Esophagus squamous epithelium (tissue), 5 donors: ENCODE results near the gene LDLRAD4. TPM values are rescaled to one million over a fixed set of nuclear protein-coding genes. Genes with fewer than 3 reads are reported as not detected.

ENCODE experiments used
- DNase-seq: peaks from one replicate; lab custom pipeline; 2025; lab: John Stamatoyannopoulos, UW
- H3K27ac ChIP-seq, 4 donors: fragments of 200-600 bp; sonication (generic); one replicate each; pipeline ENCODE4 v1.5.1; 2016 to 2019; ENCODE audit warnings: mild to moderate bottlenecking in 1 of 4
- H3K27me3 ChIP-seq, 4 donors: fragments of 200-600 bp; sonication (generic); 1 replicate in 3 of 4; 2 replicates in 1 of 4; pipeline versions ENCODE4 v1.5.1 to v1.6.0; 2017 to 2021; ENCODE audit warnings: antibody characterized with exemption in 1 of 4
- H3K36me3 ChIP-seq, 3 donors: fragments of 200-600 bp; sonication (generic); one replicate each; pipeline ENCODE4 v1.5.1; 2016 to 2019
- H3K4me1 ChIP-seq, 3 donors: fragments of 200-600 bp; sonication (generic); one replicate each; pipeline ENCODE4 v1.5.1; 2017 to 2019
- H3K4me3 ChIP-seq, 4 donors: fragments of 200-600 bp; sonication (generic); 1 replicate in 3 of 4; 2 replicates in 1 of 4; pipeline ENCODE4 v1.5.1; 2016 to 2019; ENCODE audit warnings: mild to moderate bottlenecking in 2 of 4, moderate library complexity in 1 of 4
- H3K9me3 ChIP-seq, 3 donors: fragments of 200-600 bp; sonication (generic); one replicate each; pipeline ENCODE4 v1.5.1; 2016 to 2019
- POLR2A ChIP-seq, 4 donors: fragments of 450-650 bp; IDR thresholded peaks; one replicate each; pipeline ENCODE4 v1.6.1; 2017; ENCODE audit warnings: antibody characterized with exemption in 4 of 4, mild to moderate bottlenecking in 4 of 4, moderate library complexity in 3 of 4
- WGBS, 2 donors: methylation state at CpG; one replicate each; pipeline ENCODE4 v1.1.5; 2018; 5-methylcytosine and 5-hydroxymethylcytosine counted together
- intact Hi-C: fragments of 100-400 bp; cut with DNase I; formaldehyde crosslinking; loops from one replicate; pipeline ENCODE4 v1.15.0; 2022
- total RNA-seq, 4 donors: library from RNA; depleted of rRNA; stranded (reverse); fragments of >200 nt; gene quantifications; one replicate each; pipeline ENCODE4 v1.1.0, GENCODE V29; 2016
- TF ChIP-seq, protein P1 (sequence below), 6 experiments: fragments of 450-650 bp in 4 of 6; fragments of 200-600 bp in 2 of 6; sonication (generic) in 2 of 6; IDR thresholded peaks; one replicate each; pipeline ENCODE4 v1.5.1; 2016 to 2019; ENCODE audit warnings: antibody characterized with exemption in 6 of 6, mild to moderate bottlenecking in 4 of 6, moderate library complexity in 4 of 6
- donor health status: DM: yes; HTN: yes; CAD: no.

Gene LDLRAD4
- total RNA-seq, 4 donors from 2014 or later: 0.91 to 17.9 (median 6.8) TPM

DNA sequence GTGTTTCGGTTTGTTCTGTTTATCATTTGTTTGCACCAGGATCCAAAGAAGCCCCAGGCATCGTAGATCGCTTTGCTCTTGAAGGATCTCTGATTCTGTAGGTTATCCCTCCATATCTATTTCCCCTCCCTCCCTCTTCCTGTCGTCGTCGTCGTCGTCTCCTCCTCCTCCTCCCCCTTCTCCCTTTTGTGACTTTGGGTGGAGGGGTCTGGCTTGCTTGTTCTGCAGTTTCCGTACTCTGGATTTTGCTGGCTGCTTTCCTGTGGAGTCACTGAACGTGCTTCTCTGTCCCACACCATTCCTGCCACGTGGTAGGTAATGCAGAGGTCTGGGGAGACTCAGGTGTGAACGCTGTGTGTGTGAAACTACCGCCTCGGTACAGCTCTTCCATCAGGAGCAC lies 225.0 kb downstream of the LDLRAD4 start:
- H3K27me3 ChIP-seq: no peaks in the 10 kb centered on the region
- no peak for DNase-seq
- intact Hi-C loops: no loop called here
- TF ChIP-seq POLR2A (IDR thresholded peaks at IDR 0.05): no peak
- TF ChIP-seq, protein P1, sequence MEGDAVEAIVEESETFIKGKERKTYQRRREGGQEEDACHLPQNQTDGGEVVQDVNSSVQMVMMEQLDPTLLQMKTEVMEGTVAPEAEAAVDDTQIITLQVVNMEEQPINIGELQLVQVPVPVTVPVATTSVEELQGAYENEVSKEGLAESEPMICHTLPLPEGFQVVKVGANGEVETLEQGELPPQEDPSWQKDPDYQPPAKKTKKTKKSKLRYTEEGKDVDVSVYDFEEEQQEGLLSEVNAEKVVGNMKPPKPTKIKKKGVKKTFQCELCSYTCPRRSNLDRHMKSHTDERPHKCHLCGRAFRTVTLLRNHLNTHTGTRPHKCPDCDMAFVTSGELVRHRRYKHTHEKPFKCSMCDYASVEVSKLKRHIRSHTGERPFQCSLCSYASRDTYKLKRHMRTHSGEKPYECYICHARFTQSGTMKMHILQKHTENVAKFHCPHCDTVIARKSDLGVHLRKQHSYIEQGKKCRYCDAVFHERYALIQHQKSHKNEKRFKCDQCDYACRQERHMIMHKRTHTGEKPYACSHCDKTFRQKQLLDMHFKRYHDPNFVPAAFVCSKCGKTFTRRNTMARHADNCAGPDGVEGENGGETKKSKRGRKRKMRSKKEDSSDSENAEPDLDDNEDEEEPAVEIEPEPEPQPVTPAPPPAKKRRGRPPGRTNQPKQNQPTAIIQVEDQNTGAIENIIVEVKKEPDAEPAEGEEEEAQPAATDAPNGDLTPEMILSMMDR (IDR thresholded peaks at IDR 0.05): no peak
- H3K4me3 ChIP-seq: no peak overlapping the region
- no peaks in the 10 kb centered on the region for H3K36me3 ChIP-seq
- no peaks in the 10 kb centered on the region for H3K9me3 ChIP-seq
- H3K27ac ChIP-seq: no peak overlapping the region
- H3K4me1 ChIP-seq: peaks cover 8 to 22% (median 9%) of the 10 kb centered on the region in 3 donors
- WGBS, 2 donors: 55 to 64% methylated on average over 13 to 14 of the region's 14 CpGs

DNA sequence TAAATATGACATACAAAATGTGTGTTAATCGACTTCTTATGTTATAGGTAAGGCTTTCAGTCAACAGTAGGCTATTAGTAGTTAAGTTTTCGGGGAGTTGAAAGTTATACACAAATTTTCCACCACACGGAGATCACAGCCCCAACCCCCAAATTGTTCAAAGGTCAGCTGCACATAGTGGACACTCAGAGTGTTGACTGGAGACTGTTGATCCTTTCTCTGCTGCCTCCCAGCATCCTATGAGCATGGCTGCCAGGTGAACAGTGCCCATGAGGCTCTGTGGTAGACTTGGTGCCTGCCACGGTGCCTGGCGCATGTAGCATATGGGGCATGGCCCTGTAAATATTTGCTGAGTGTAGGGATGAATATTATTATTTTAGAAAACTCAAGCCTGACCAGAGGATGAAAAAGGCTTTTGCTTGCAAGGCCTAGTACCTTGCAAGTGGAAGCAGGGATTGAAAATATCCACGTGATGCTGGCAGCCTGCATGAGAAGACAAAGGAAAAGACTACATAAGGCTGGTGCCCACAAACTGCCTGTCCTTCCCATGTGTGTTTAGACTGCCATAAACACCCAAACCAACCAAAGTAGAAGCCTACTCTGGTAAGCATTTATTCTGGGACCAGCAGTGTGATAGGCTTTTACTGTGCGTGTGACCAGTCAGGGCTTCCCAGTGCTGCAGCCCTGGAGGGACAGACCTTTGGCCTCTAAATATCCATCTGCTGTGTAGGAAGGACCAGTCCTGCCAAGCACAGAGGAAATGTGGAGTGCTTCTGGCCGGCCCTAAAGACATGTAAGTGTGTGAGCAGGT lies 226.1 kb downstream of the LDLRAD4 start:
- H3K4me1 ChIP-seq: peaks cover 8 to 22% (median 9%) of the 10 kb centered on the region in 3 donors
- H3K9me3 ChIP-seq: no peaks in the 10 kb centered on the region
- no peak overlapping the region for H3K4me3 ChIP-seq
- 78 to 82% methylated on average over 7 to 8 of the region's 8 CpGs for WGBS, 2 donors
- no peaks in the 10 kb centered on the region for H3K27me3 ChIP-seq
- no peak for DNase-seq
- H3K27ac ChIP-seq: no peak overlapping the region
- no peak for TF ChIP-seq POLR2A (IDR thresholded peaks at IDR 0.05)
- TF ChIP-seq, protein P1 (IDR thresholded peaks at IDR 0.05): no peak
- H3K36me3 ChIP-seq: no peaks in the 10 kb centered on the region
- intact Hi-C loops: no loop called here

DNA sequence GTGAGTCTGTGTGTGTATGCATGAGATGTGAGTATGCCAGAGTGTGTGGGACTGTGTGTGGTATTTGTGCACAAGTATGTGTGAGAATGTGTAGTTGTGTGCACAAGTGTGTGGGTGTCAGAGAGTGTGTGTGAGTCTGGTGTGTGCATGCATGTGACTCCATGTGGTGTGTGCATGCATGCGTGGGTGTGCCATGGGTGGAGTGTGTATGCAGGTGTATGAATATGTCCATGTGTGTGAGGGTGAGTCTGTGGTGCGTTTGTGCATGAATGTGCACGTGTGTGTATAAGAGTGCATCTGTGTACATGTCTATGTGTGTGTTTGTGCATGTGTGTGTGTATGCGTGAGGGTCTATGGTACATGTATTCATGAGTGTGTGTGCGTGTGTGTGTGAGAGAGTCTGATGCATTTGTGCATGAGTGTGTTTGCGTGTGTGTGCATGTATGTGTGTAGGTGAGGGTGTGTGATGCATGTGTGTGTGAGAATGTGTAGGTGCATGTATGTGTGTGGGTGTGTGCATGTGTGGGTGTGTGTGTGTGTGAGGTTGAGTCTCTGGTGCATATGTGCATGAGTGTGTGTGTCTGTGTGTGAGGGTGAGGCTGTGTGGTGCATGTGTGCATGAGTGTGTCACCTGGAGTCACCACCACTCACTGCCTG lies 226.8 kb downstream of the LDLRAD4 start:
- no peak overlapping the region for H3K4me3 ChIP-seq
- H3K4me1 ChIP-seq: peaks cover 8 to 22% (median 9%) of the 10 kb centered on the region in 3 donors
- intact Hi-C loops: no loop called here
- 78 to 80% methylated on average over 6 of the region's 6 CpGs for WGBS, 2 donors
- no peaks in the 10 kb centered on the region for H3K9me3 ChIP-seq
- DNase-seq: no peak
- TF ChIP-seq, protein P1 (IDR thresholded peaks at IDR 0.05): no peak
- TF ChIP-seq POLR2A (IDR thresholded peaks at IDR 0.05): no peak
- H3K27ac ChIP-seq: no peak overlapping the region
- no peaks in the 10 kb centered on the region for H3K36me3 ChIP-seq
- H3K27me3 ChIP-seq: no peaks in the 10 kb centered on the region

DNA sequence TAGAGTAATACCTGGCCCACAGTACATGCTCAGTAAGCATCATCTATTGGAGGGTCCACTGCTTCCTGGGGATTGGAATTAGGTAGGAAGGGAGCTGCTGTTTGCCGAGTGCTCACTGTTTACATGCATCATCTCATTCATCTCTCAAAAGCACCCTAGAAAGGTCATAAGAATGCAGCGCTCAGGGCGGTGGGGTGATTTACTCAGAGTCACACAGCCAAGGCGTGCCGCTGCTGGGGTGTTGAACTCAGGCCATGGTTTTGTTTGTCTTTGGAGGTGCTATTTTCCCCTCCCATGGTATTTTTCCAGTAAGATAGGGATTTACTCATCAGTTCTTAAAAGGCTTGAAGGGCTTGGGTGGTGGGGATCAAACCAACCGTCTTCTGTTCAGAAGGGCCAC lies 227.5 kb downstream of the LDLRAD4 start:
- H3K36me3 ChIP-seq: no peaks in the 10 kb centered on the region
- WGBS, 2 donors: 47 to 55% methylated on average over 4 to 6 of the region's 6 CpGs
- TF ChIP-seq, protein P1 (IDR thresholded peaks at IDR 0.05): no peak
- TF ChIP-seq POLR2A (IDR thresholded peaks at IDR 0.05): no peak
- no peak for DNase-seq
- intact Hi-C loops: no loop called here
- H3K9me3 ChIP-seq: no peaks in the 10 kb centered on the region
- no peak overlapping the region for H3K4me3 ChIP-seq
- H3K27ac ChIP-seq: no peak overlapping the region
- peaks cover 8 to 22% (median 9%) of the 10 kb centered on the region in 3 donors for H3K4me1 ChIP-seq
- H3K27me3 ChIP-seq: no peaks in the 10 kb centered on the region
